Measurements from ENCODE around the gene CAMKMT.

The CAMKMT gene

GRCh38 chr2:44656460-44656859 lies 294.7 kb downstream of the CAMKMT start:
- no peaks in the 10 kb centered on the region for H3K4me1 Mint-ChIP-seq (ENCODE audit: low read depth)
- no peak overlapping the region for H3K27ac Mint-ChIP-seq
- no peaks in the 10 kb centered on the region for H3K9me3 Mint-ChIP-seq (ENCODE audit: low read depth)
- peaks cover 2% of the 10 kb centered on the region for H3K36me3 Mint-ChIP-seq
- no peak overlapping the region for H3K4me3 Mint-ChIP-seq
- no peaks in the 10 kb centered on the region for H3K27me3 Mint-ChIP-seq

- Mint-ChIP-seq H3K27me3 (no peaks in the 10 kb centered on the region), H3K4me1 (ENCODE audit: low read depth) (no peaks in the 10 kb centered on the region), H3K36me3 (peaks cover 19% of the 10 kb centered on the region), H3K27ac (no peak overlapping the region), H3K4me3 (no peak overlapping the region), H3K9me3 (ENCODE audit: low read depth) (no peaks in the 10 kb centered on the region)
These were observed 301.8 kb downstream of the CAMKMT start for GRCh38 chr2:44663471-44664073.

GRCh38 chr2:44668336-44668735 lies 306.6 kb downstream of the CAMKMT start:
- Mint-ChIP-seq H3K27ac (no peak overlapping the region), H3K4me1 (ENCODE audit: low read depth) (peaks cover 8% of the 10 kb centered on the region), H3K27me3 (no peaks in the 10 kb centered on the region), H3K4me3 (no peak overlapping the region), H3K9me3 (ENCODE audit: low read depth) (no peaks in the 10 kb centered on the region), H3K36me3 (peaks cover 18% of the 10 kb centered on the region)

GRCh38 chr2:44671276-44671675 lies 309.5 kb downstream of the CAMKMT start:
- H3K27ac Mint-ChIP-seq, result no peak overlapping the region
- peaks cover 10% of the 10 kb centered on the region for H3K36me3 Mint-ChIP-seq
- no peak overlapping the region for H3K4me3 Mint-ChIP-seq
- peaks cover 12% of the 10 kb centered on the region for H3K4me1 Mint-ChIP-seq (ENCODE audit: low read depth)
- no peaks in the 10 kb centered on the region for H3K27me3 Mint-ChIP-seq
- no peaks in the 10 kb centered on the region for H3K9me3 Mint-ChIP-seq (ENCODE audit: low read depth)

- Mint-ChIP-seq H3K36me3 (peaks cover 11% of the 10 kb centered on the region), H3K9me3 (ENCODE audit: low read depth) (no peaks in the 10 kb centered on the region), H3K27ac (no peak overlapping the region), H3K4me1 (ENCODE audit: low read depth) (peaks cover 12% of the 10 kb centered on the region), H3K4me3 (no peak overlapping the region), H3K27me3 (no peaks in the 10 kb centered on the region)
These were observed 310.2 kb downstream of the CAMKMT start for GRCh38 chr2:44671916-44672315.

- Mint-ChIP-seq H3K36me3 (peaks cover 10% of the 10 kb centered on the region), H3K4me1 (ENCODE audit: low read depth) (peaks cover 12% of the 10 kb centered on the region), H3K27ac (no peak overlapping the region), H3K4me3 (no peak overlapping the region), H3K9me3 (ENCODE audit: low read depth) (no peaks in the 10 kb centered on the region), H3K27me3 (no peaks in the 10 kb centered on the region)
These were observed 310.7 kb downstream of the CAMKMT start for GRCh38 chr2:44672431-44672830.

GRCh38 chr2:44674473-44675284 lies 312.9 kb downstream of the CAMKMT start:
- peaks cover 12% of the 10 kb centered on the region for H3K4me1 Mint-ChIP-seq (ENCODE audit: low read depth)
- H3K9me3 Mint-ChIP-seq (ENCODE audit: low read depth), result no peaks in the 10 kb centered on the region
- H3K4me3 Mint-ChIP-seq, result no peak overlapping the region
- no peak overlapping the region for H3K27ac Mint-ChIP-seq
- H3K36me3 Mint-ChIP-seq, result peaks cover 13% of the 10 kb centered on the region
- H3K27me3 Mint-ChIP-seq, result no peaks in the 10 kb centered on the region

GRCh38 chr2:44676379-44676778 lies 314.6 kb downstream of the CAMKMT start:
- no peak overlapping the region for H3K4me3 Mint-ChIP-seq
- H3K27me3 Mint-ChIP-seq, result no peaks in the 10 kb centered on the region
- peaks cover 13% of the 10 kb centered on the region for H3K36me3 Mint-ChIP-seq
- H3K4me1 Mint-ChIP-seq (ENCODE audit: low read depth), result peaks cover 12% of the 10 kb centered on the region
- no peaks in the 10 kb centered on the region for H3K9me3 Mint-ChIP-seq (ENCODE audit: low read depth)
- H3K27ac Mint-ChIP-seq, result no peak overlapping the region

GRCh38 chr2:44679584-44679983 lies 317.8 kb downstream of the CAMKMT start:
- Mint-ChIP-seq H3K4me1 (ENCODE audit: low read depth) (no peaks in the 10 kb centered on the region), H3K27me3 (no peaks in the 10 kb centered on the region), H3K36me3 (peaks cover 14% of the 10 kb centered on the region), H3K27ac (no peak overlapping the region), H3K9me3 (ENCODE audit: low read depth) (no peaks in the 10 kb centered on the region), H3K4me3 (no peak overlapping the region)

- Mint-ChIP-seq H3K27ac (no peak overlapping the region), H3K4me3 (no peak overlapping the region), H3K4me1 (ENCODE audit: low read depth) (no peaks in the 10 kb centered on the region), H3K27me3 (no peaks in the 10 kb centered on the region), H3K36me3 (peaks cover 14% of the 10 kb centered on the region), H3K9me3 (ENCODE audit: low read depth) (no peaks in the 10 kb centered on the region)
These were observed 318.2 kb downstream of the CAMKMT start for GRCh38 chr2:44679990-44680389.

- no peaks in the 10 kb centered on the region for H3K27me3 Mint-ChIP-seq
- H3K27ac Mint-ChIP-seq, result no peak overlapping the region
- H3K36me3 Mint-ChIP-seq, result peaks cover 14% of the 10 kb centered on the region
- H3K4me1 Mint-ChIP-seq (ENCODE audit: low read depth), result peaks cover 1% of the 10 kb centered on the region
- H3K9me3 Mint-ChIP-seq (ENCODE audit: low read depth), result no peaks in the 10 kb centered on the region
- H3K4me3 Mint-ChIP-seq, result no peak overlapping the region
These were observed 318.8 kb downstream of the CAMKMT start for GRCh38 chr2:44680424-44680971.

GRCh38 chr2:44680983-44681531 lies 319.3 kb downstream of the CAMKMT start:
- no peak overlapping the region for H3K4me3 Mint-ChIP-seq
- peaks cover 1% of the 10 kb centered on the region for H3K4me1 Mint-ChIP-seq (ENCODE audit: low read depth)
- no peak overlapping the region for H3K27ac Mint-ChIP-seq
- no peaks in the 10 kb centered on the region for H3K9me3 Mint-ChIP-seq (ENCODE audit: low read depth)
- peaks cover 14% of the 10 kb centered on the region for H3K36me3 Mint-ChIP-seq
- H3K27me3 Mint-ChIP-seq, result no peaks in the 10 kb centered on the region

- H3K27ac Mint-ChIP-seq, result no peak overlapping the region
- peaks cover 10% of the 10 kb centered on the region for H3K36me3 Mint-ChIP-seq
- H3K4me1 Mint-ChIP-seq (ENCODE audit: low read depth), result peaks cover 1% of the 10 kb centered on the region
- no peak overlapping the region for H3K4me3 Mint-ChIP-seq
- H3K9me3 Mint-ChIP-seq (ENCODE audit: low read depth), result no peaks in the 10 kb centered on the region
- no peaks in the 10 kb centered on the region for H3K27me3 Mint-ChIP-seq
These were observed 320.7 kb downstream of the CAMKMT start for GRCh38 chr2:44682459-44682858.

GRCh38 chr2:44684559-44684958 lies 322.8 kb downstream of the CAMKMT start:
- H3K36me3 Mint-ChIP-seq, result peaks cover 8% of the 10 kb centered on the region
- H3K9me3 Mint-ChIP-seq (ENCODE audit: low read depth), result no peaks in the 10 kb centered on the region
- no peak overlapping the region for H3K4me3 Mint-ChIP-seq
- peaks cover 1% of the 10 kb centered on the region for H3K4me1 Mint-ChIP-seq (ENCODE audit: low read depth)
- no peak overlapping the region for H3K27ac Mint-ChIP-seq
- no peaks in the 10 kb centered on the region for H3K27me3 Mint-ChIP-seq

- peaks cover 1% of the 10 kb centered on the region for H3K4me1 Mint-ChIP-seq (ENCODE audit: low read depth)
- no peak overlapping the region for H3K27ac Mint-ChIP-seq
- H3K4me3 Mint-ChIP-seq, result no peak overlapping the region
- no peaks in the 10 kb centered on the region for H3K9me3 Mint-ChIP-seq (ENCODE audit: low read depth)
- no peaks in the 10 kb centered on the region for H3K27me3 Mint-ChIP-seq
- H3K36me3 Mint-ChIP-seq, result peaks cover 8% of the 10 kb centered on the region
These were observed 324.8 kb downstream of the CAMKMT start for GRCh38 chr2:44686561-44686960.
